ENCODE results near the gene YJU2. TPM values are rescaled to one million over a fixed set of nuclear protein-coding genes. Genes with fewer than 3 reads are reported as not detected.

YJU2 gene
- total RNA-seq, 1 donor from 2014 or later, result 8.7 TPM

GRCh38 chr19:4300589-4300988 is 53.7 kb downstream of the YJU2 start:
- Histone ChIP-seq H3F3A (ENCODE audit: low read depth) (peaks cover 11% of the 10 kb centered on the region), H3K9ac (no peak overlapping the region), H3K79me2 (ENCODE audit: low read depth) (peaks cover 6% of the 10 kb centered on the region), H3K4me1 (peaks cover 10% of the 10 kb centered on the region), H3K4me3 (no peak overlapping the region), H3K36me3 (no peaks in the 10 kb centered on the region), H4K20me1 (ENCODE audit: low read depth) (no peaks in the 10 kb centered on the region), H3K9me3 (ENCODE audit: low read depth) (no peaks in the 10 kb centered on the region), H3K4me2 (no peak overlapping the region), H2AFZ (replicated peaks) (no peak overlapping the region), H3K27ac (no peak overlapping the region), H3K27me3 (no peaks in the 10 kb centered on the region)
- H3K36me3 Mint-ChIP-seq, result no peaks in the 10 kb centered on the region
- H3K4me1 Mint-ChIP-seq, result peaks cover 11% of the 10 kb centered on the region
- no peak for DNase-seq (ENCODE audit: low spot score)
- no peak for TF ChIP-seq CTCF (IDR thresholded peaks at IDR 0.05)
- no peak for TF ChIP-seq EZH2 (IDR thresholded peaks at IDR 0.05)
- TF ChIP-seq EZH2phosphoT487 (IDR thresholded peaks at IDR 0.05), result no peak
- peak overlapping the region; percentile 46 for H3K4me3 Mint-ChIP-seq
- H3K27ac Mint-ChIP-seq, result no peak overlapping the region
- H3K27me3 Mint-ChIP-seq (ENCODE audit: insufficient read depth, low read depth), result peaks cover 4% of the 10 kb centered on the region
- peaks cover 2% of the 10 kb centered on the region for H3K9me3 Mint-ChIP-seq

- peak overlapping the region; percentile 29 for H3K4me2 ChIP-seq
- TF ChIP-seq EZH2phosphoT487 (IDR thresholded peaks at IDR 0.05), result no peak
- TF ChIP-seq CTCF (IDR thresholded peaks at IDR 0.05), result no peak
- TF ChIP-seq EZH2 (IDR thresholded peaks at IDR 0.05), result no peak
- peak overlapping the region; percentile 63 for H3K27ac ChIP-seq
- peak; percentile 32 for DNase-seq (ENCODE audit: low spot score)
- H3K4me1 Mint-ChIP-seq, result peaks cover 13% of the 10 kb centered on the region
- no peaks in the 10 kb centered on the region for H4K20me1 ChIP-seq (ENCODE audit: low read depth)
- peaks cover 6% of the 10 kb centered on the region for H3K79me2 ChIP-seq (ENCODE audit: low read depth)
- H3K36me3 Mint-ChIP-seq, result peaks cover 4% of the 10 kb centered on the region
- H3K9ac ChIP-seq, result no peak overlapping the region
- H3K9me3 Mint-ChIP-seq, result peaks cover 2% of the 10 kb centered on the region
- H3K9me3 ChIP-seq (ENCODE audit: low read depth), result no peaks in the 10 kb centered on the region
- H3K36me3 ChIP-seq, result no peaks in the 10 kb centered on the region
- peaks cover 13% of the 10 kb centered on the region for H3F3A ChIP-seq (ENCODE audit: low read depth)
- H3K4me1 ChIP-seq, result peaks cover 10% of the 10 kb centered on the region
- H3K27ac Mint-ChIP-seq, result peak overlapping the region; percentile 64
- H3K4me3 Mint-ChIP-seq, result peak overlapping the region; percentile 17
- H3K27me3 ChIP-seq, result no peaks in the 10 kb centered on the region
- H3K4me3 ChIP-seq, result no peak overlapping the region
- peaks cover 4% of the 10 kb centered on the region for H3K27me3 Mint-ChIP-seq (ENCODE audit: insufficient read depth, low read depth)
- H2AFZ ChIP-seq (replicated peaks), result peak overlapping the region; percentile 95
Observed at GRCh38 chr19:4301590-4302242, 54.8 kb downstream of the YJU2 start.

- peaks cover 14% of the 10 kb centered on the region for H3K4me1 Mint-ChIP-seq
- peaks cover 13% of the 10 kb centered on the region for H3F3A ChIP-seq (ENCODE audit: low read depth)
- H3K9me3 Mint-ChIP-seq, result peaks cover 2% of the 10 kb centered on the region
- H3K4me1 ChIP-seq, result peaks cover 10% of the 10 kb centered on the region
- no peak within 1 kb of the TSS for H3K9ac ChIP-seq
- H3K36me3 Mint-ChIP-seq, result peaks cover 6% of the 10 kb centered on the region
- H3K79me2 ChIP-seq (ENCODE audit: low read depth), result peaks cover 6% of the 10 kb centered on the region
- peak within 1 kb of the TSS; percentile 63 for H3K27ac ChIP-seq
- H4K20me1 ChIP-seq (ENCODE audit: low read depth), result no peaks in the 10 kb centered on the region
- no peaks in the 10 kb centered on the region for H3K27me3 ChIP-seq
- H3K9me3 ChIP-seq (ENCODE audit: low read depth), result no peaks in the 10 kb centered on the region
- peak within 1 kb of the TSS; percentile 38 for H3K4me3 Mint-ChIP-seq
- peak within 1 kb of the TSS; percentile 64 for H3K27ac Mint-ChIP-seq
- H3K27me3 Mint-ChIP-seq (ENCODE audit: insufficient read depth, low read depth), result peaks cover 4% of the 10 kb centered on the region
- no peaks in the 10 kb centered on the region for H3K36me3 ChIP-seq
- no peak within 1 kb of the TSS for H3K4me3 ChIP-seq
- peak within 1 kb of the TSS; percentile 29 for H3K4me2 ChIP-seq
- peak within 1 kb of the TSS; percentile 95 for H2AFZ ChIP-seq (replicated peaks)
- no peak for DNase-seq (ENCODE audit: low spot score)
- TF ChIP-seq EZH2phosphoT487 (IDR thresholded peaks at IDR 0.05), result no peak
- TF ChIP-seq CTCF (IDR thresholded peaks at IDR 0.05), result no peak
- TF ChIP-seq EZH2 (IDR thresholded peaks at IDR 0.05), result no peak
Observed at GRCh38 chr19:4302243-4302640, 55.4 kb downstream of the YJU2 start, which contains the start of gene TMIGD2. TMIGD2 (minus strand) TSS chr19:4302389; CDS start chr19:4302385, 4 bp downstream.

Data from neural progenitor cell (in vitro differentiated cells).